K562 (cell line): ENCODE results near the gene HBB. TPM values are rescaled to one million over a fixed set of nuclear protein-coding genes. Genes with fewer than 3 reads are reported as not detected.

Experiments
- GATAD2A ChIP-seq: fragments of 450-650 bp; IDR thresholded peaks from 2 replicates; pipeline ENCODE4 v1.6.1; 2017
- HDAC6 ChIP-seq: IDR thresholded peaks from 2 replicates; pipeline ENCODE4 v1.6.1; 2012; ENCODE audit warnings: low read depth, mild to moderate bottlenecking, control low read depth, inconsistent platforms, low read length, moderate library complexity
- HIVEP1 ChIP-seq: fragments of 250-450 bp; sonication (Bioruptor Pico); IDR thresholded peaks from 2 replicates; pipeline ENCODE4 v1.4.0; 2020; ENCODE audit warnings: mild to moderate bottlenecking
- MCM2 ChIP-seq: fragments of 450-650 bp; IDR thresholded peaks from 2 replicates; pipeline ENCODE4 v1.6.1; 2017; ENCODE audit warnings: low read depth, mild to moderate bottlenecking
- MCM7 ChIP-seq, 2 experiments: fragments of 450-650 bp; IDR thresholded peaks; 2 replicates each; pipeline ENCODE4 v1.6.1; 2016 to 2018
- MYC ChIP-seq, 2 experiments: fragments of 250-450 bp in 1 of 2; sonication (Bioruptor Pico) in 1 of 2; IDR thresholded peaks; 2 replicates each; pipeline versions ENCODE4 v1.5.1 to v1.6.1; 2012 to 2021; ENCODE audit warnings: low read depth in 2 of 2, borderline replicate concordance in 1 of 2, improper control_type of control experiment in 1 of 2, low read length in 1 of 2, mild to moderate bottlenecking in 1 of 2, moderate library complexity in 1 of 2
- OTX1 ChIP-seq: fragments of 450-650 bp; formaldehyde crosslinking; IDR thresholded peaks from 2 replicates; pipeline ENCODE4 v1.4.0; 2022; ENCODE audit warnings: mild to moderate bottlenecking
- PTBP1 ChIP-seq: fragments of 200-400 bp; formaldehyde crosslinking; IDR thresholded peaks from 2 replicates; pipeline ENCODE4 v1.6.1; 2017; ENCODE audit warnings: low read depth, low read length
- RBM14 ChIP-seq: fragments of 200-400 bp; formaldehyde crosslinking; IDR thresholded peaks from 2 replicates; pipeline ENCODE4 v1.6.1; 2018; ENCODE audit warnings: low read depth, mild to moderate bottlenecking, low read length, moderate library complexity, borderline replicate concordance; ENCODE audit not compliant: insufficient read depth
- TFE3 ChIP-seq: fragments of 450-650 bp; formaldehyde crosslinking; IDR thresholded peaks from 2 replicates; pipeline ENCODE4 v1.4.0; 2020; ENCODE audit warnings: mild to moderate bottlenecking, mixed read lengths
- ZNF165 ChIP-seq: fragments of 250-450 bp; sonication (Bioruptor Pico); IDR thresholded peaks from 2 replicates; pipeline ENCODE4 v1.4.0; 2020; ENCODE audit warnings: borderline replicate concordance
- ZNF444 ChIP-seq: fragments of 250-450 bp; sonication (Bioruptor Pico); IDR thresholded peaks from 2 replicates; pipeline ENCODE4 v1.4.0; 2020; ENCODE audit warnings: mild to moderate bottlenecking, moderate library complexity
- ZNF668 ChIP-seq: fragments of 250-450 bp; sonication (Bioruptor Pico); IDR thresholded peaks from 2 replicates; pipeline ENCODE4 v1.8.0; 2022; ENCODE audit warnings: mild to moderate bottlenecking, inconsistent platforms
- ZNF77 ChIP-seq: fragments of 250-450 bp; sonication (Bioruptor Pico); IDR thresholded peaks from 2 replicates; pipeline ENCODE4 v1.5.0; 2020
- polyA plus RNA-seq, 8 experiments: library from polyadenylated mRNA; depleted of rRNA in 4 of 8; stranded (reverse) in 5 of 8; unstranded in 3 of 8; fragments of >200 nt; fragmentation: Nextera tagmentation in 2 of 8; fragmentation: Illumina TruSeq in 1 of 8; extraction: Ambion mirVana in 2 of 8; extraction: Trizol in 1 of 8; gene quantifications; 2 replicates each; pipeline versions ENCODE4 v1.2.1 to v1.2.3, GENCODE V29; 2011 to 2014; ENCODE audit warnings: inconsistent platforms in 1 of 8, missing spikeins in 1 of 8
- total RNA-seq, 7 experiments: library from RNA; depleted of rRNA in 6 of 7; stranded (reverse); fragments of >200 nt in 6 of 7; fragmentation: Illumina TruSeq in 2 of 7; extraction: Trizol in 2 of 7; gene quantifications; 2 replicates each; pipeline versions ENCODE4 v1.2.1 to v1.2.3, GENCODE V29; 2011 to 2021; ENCODE audit warnings: low replicate concordance in 1 of 7
- TF ChIP-seq, protein P1 (sequence below): fragments of 450-650 bp; formaldehyde crosslinking; IDR thresholded peaks from 2 replicates; pipeline ENCODE4 v1.4.0; 2022; ENCODE audit warnings: missing genetic modification characterization
- TF ChIP-seq, protein P2 (sequence below), 2 experiments: fragments of 450-650 bp in 1 of 2; IDR thresholded peaks; 2 replicates each; pipeline ENCODE4 v1.6.1; 2011 to 2017; ENCODE audit warnings: low read depth in 2 of 2, antibody characterized with exemption in 1 of 2, borderline replicate concordance in 1 of 2, low read length in 1 of 2, mild to moderate bottlenecking in 1 of 2, mixed read lengths in 1 of 2; ENCODE audit not compliant: control insufficient read depth in 1 of 2
- TF ChIP-seq, protein P3 (sequence below): fragments of 250-450 bp; sonication (Bioruptor Pico); IDR thresholded peaks from 2 replicates; pipeline ENCODE4 v1.5.0; 2021
- TF ChIP-seq, protein P4 (sequence below): IDR thresholded peaks from 2 replicates; pipeline ENCODE4 v1.6.1; 2014; ENCODE audit warnings: antibody characterized with exemption

HBB gene
- total and polyA plus RNA-seq, 9 of the 15 experiments (the other 6 are each of a cell fraction or from before 2014, with no cell fraction given), result 0.33 to 3.4 (median 1.2) TPM; not detected in 2

- TF ChIP-seq MYC (IDR thresholded peaks at IDR 0.05; ENCODE audit: low read depth, low read length) (no peak), MYC (CRISPR knock-in tag; IDR thresholded peaks at IDR 0.05; ENCODE audit: borderline replicate concordance, low read depth) (no peak), OTX1 (CRISPR knock-in tag) (no peak), ZNF444 (no peak), GATAD2A (no peak), HDAC6 (no peak), MCM2 (no peak), TFE3 (CRISPR knock-in tag) (0 out of 2 replicates have a peak, but pooled peaks have one; percentile 4), ZNF77 (CRISPR knock-in tag) (0 out of 2 replicates have a peak, but pooled peaks have one; percentile 8), HIVEP1 (CRISPR knock-in tag) (no peak), RBM14 (no peak), MCM7 (IDR thresholded peaks at IDR 0.05) (no peak), PTBP1 (no peak), ZNF165 (no peak), ZNF668 (CRISPR knock-in tag) (0 out of 2 replicates have a peak, but pooled peaks have one; percentile 36)
- TF ChIP-seq, protein P1, sequence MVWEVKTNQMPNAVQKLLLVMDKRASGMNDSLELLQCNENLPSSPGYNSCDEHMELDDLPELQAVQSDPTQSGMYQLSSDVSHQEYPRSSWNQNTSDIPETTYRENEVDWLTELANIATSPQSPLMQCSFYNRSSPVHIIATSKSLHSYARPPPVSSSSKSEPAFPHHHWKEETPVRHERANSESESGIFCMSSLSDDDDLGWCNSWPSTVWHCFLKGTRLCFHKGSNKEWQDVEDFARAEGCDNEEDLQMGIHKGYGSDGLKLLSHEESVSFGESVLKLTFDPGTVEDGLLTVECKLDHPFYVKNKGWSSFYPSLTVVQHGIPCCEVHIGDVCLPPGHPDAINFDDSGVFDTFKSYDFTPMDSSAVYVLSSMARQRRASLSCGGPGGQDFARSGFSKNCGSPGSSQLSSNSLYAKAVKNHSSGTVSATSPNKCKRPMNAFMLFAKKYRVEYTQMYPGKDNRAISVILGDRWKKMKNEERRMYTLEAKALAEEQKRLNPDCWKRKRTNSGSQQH, result no peak
- TF ChIP-seq, protein P2, sequence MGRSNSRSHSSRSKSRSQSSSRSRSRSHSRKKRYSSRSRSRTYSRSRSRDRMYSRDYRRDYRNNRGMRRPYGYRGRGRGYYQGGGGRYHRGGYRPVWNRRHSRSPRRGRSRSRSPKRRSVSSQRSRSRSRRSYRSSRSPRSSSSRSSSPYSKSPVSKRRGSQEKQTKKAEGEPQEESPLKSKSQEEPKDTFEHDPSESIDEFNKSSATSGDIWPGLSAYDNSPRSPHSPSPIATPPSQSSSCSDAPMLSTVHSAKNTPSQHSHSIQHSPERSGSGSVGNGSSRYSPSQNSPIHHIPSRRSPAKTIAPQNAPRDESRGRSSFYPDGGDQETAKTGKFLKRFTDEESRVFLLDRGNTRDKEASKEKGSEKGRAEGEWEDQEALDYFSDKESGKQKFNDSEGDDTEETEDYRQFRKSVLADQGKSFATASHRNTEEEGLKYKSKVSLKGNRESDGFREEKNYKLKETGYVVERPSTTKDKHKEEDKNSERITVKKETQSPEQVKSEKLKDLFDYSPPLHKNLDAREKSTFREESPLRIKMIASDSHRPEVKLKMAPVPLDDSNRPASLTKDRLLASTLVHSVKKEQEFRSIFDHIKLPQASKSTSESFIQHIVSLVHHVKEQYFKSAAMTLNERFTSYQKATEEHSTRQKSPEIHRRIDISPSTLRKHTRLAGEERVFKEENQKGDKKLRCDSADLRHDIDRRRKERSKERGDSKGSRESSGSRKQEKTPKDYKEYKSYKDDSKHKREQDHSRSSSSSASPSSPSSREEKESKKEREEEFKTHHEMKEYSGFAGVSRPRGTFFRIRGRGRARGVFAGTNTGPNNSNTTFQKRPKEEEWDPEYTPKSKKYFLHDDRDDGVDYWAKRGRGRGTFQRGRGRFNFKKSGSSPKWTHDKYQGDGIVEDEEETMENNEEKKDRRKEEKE (IDR thresholded peaks at IDR 0.05; ENCODE audit: borderline replicate concordance in 1 of 2, control insufficient read depth in 1 of 2, low read depth in 2 of 2, low read length in 1 of 2), result no peak
- TF ChIP-seq, protein P3, sequence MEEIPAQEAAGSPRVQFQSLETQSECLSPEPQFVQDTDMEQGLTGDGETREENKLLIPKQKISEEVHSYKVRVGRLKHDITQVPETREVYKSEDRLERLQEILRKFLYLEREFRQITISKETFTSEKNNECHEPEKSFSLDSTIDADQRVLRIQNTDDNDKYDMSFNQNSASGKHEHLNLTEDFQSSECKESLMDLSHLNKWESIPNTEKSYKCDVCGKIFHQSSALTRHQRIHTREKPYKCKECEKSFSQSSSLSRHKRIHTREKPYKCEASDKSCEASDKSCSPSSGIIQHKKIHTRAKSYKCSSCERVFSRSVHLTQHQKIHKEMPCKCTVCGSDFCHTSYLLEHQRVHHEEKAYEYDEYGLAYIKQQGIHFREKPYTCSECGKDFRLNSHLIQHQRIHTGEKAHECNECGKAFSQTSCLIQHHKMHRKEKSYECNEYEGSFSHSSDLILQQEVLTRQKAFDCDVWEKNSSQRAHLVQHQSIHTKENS (CRISPR knock-in tag), result no peak
- TF ChIP-seq, protein P4, sequence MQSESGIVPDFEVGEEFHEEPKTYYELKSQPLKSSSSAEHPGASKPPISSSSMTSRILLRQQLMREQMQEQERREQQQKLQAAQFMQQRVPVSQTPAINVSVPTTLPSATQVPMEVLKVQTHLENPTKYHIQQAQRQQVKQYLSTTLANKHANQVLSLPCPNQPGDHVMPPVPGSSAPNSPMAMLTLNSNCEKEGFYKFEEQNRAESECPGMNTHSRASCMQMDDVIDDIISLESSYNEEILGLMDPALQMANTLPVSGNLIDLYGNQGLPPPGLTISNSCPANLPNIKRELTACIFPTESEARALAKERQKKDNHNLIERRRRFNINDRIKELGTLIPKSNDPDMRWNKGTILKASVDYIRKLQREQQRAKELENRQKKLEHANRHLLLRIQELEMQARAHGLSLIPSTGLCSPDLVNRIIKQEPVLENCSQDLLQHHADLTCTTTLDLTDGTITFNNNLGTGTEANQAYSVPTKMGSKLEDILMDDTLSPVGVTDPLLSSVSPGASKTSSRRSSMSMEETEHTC, result no peak
Observed at GRCh38 chr11:5250543-5251204, 23.8 kb upstream of the HBB start (continued).
